OCI-LY3 (cell line): ENCODE measurements around the gene NTRK2.

ENCODE experiments used
- EZH2phosphoT487 ChIP-seq: fragments of 200-600 bp; shearing (Covaris generic); IDR thresholded peaks from 2 replicates; pipeline ENCODE4 v1.6.1; 2018; ENCODE audit warnings: antibody characterized with exemption, mixed run types, low read depth
- TF ChIP-seq, protein P1 (sequence below): fragments of 200-600, 300-600 bp; sonication (generic); IDR thresholded peaks from 2 replicates; pipeline ENCODE4 v1.5.1; 2014; ENCODE audit warnings: antibody characterized with exemption, low read length, low read depth

DNA sequence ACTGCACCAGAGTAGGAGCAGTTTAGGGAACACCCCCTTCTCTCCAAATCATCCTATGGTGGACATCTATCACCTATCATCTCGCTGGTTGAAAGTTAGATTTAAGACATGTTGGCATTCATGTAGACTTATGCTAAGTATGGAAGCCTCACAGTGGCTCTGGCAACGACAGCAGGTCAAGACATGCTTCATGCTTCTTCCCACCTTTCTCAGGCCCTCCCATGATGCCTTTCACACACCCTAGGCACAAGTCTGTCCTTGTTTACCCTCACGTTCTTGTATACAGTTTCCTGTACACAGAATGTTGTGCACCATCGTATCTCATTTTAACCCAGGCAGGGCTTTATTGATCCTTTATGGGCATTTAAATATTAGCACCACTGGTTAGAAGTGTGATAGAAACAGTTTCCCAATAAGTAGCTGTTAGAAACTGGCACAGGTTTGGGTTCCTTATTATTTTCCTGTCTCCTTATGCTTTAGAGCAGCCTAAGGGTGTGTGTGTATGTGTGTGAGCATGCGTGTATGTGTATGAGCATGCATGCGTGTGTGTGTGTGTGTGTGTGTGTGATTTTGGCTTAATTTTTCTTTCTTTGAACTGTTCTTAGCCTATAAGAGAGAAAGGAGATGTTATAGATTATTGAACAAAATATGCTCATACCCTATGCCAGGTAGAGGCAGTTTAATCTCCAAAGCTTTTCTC, 160.6 kb downstream of the NTRK2 start:
- TF ChIP-seq, protein P1, sequence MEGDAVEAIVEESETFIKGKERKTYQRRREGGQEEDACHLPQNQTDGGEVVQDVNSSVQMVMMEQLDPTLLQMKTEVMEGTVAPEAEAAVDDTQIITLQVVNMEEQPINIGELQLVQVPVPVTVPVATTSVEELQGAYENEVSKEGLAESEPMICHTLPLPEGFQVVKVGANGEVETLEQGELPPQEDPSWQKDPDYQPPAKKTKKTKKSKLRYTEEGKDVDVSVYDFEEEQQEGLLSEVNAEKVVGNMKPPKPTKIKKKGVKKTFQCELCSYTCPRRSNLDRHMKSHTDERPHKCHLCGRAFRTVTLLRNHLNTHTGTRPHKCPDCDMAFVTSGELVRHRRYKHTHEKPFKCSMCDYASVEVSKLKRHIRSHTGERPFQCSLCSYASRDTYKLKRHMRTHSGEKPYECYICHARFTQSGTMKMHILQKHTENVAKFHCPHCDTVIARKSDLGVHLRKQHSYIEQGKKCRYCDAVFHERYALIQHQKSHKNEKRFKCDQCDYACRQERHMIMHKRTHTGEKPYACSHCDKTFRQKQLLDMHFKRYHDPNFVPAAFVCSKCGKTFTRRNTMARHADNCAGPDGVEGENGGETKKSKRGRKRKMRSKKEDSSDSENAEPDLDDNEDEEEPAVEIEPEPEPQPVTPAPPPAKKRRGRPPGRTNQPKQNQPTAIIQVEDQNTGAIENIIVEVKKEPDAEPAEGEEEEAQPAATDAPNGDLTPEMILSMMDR: no peak
- no peak for TF ChIP-seq EZH2phosphoT487
